GM06990 (cell line): Measurements from ENCODE around the gene VIT.

Experiments
- DNase-seq: peaks from one replicate; pipeline ENCODE4 v3.0.0-alpha.2; 2011; ENCODE audit not compliant: insufficient read length; ENCODE audit errors: extremely low read depth
- H3K27me3 ChIP-seq: replicated peaks from 2 replicates; pipeline ENCODE4 v1.6.0; 2011; ENCODE audit warnings: low read length; ENCODE audit not compliant: control insufficient read depth, insufficient read depth
- H3K36me3 ChIP-seq: 2 replicates; pipeline ENCODE4 v1.5.1; 2011; ENCODE audit warnings: low read length; ENCODE audit not compliant: control insufficient read depth, insufficient read depth
- H3K4me3 ChIP-seq: replicated peaks from 2 replicates; pipeline ENCODE4 v1.5.1; 2011; ENCODE audit warnings: low read depth, mild to moderate bottlenecking, control low read depth, low read length
- TF ChIP-seq, protein P1 (sequence below): IDR thresholded peaks from 2 replicates; pipeline ENCODE4 v1.5.1; 2011; ENCODE audit warnings: low read length, control low read depth, mild to moderate bottlenecking, inconsistent platforms; ENCODE audit not compliant: insufficient read depth, poor library complexity, severe bottlenecking

Gene VIT

DNA sequence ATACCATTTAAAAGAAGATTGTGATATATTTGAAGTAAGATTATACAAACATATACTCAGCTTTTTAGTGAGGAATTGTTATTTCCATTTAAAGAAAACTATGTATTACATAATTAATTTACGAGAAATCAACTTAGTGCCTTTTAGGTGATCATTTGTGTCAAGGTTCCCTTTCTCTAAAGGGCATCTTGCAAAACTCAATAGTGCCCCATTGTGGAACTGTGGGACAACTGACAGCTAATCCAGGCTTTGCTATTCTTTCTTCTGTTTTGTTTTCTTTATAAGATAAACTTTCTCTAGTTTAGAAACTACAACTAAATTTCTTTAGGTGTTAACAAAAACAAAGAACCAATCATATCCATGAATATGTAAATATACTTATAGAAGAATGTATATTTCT is 24.3 kb upstream of the VIT start:
- no peaks in the 10 kb centered on the region for H3K36me3 ChIP-seq
- TF ChIP-seq, protein P1, sequence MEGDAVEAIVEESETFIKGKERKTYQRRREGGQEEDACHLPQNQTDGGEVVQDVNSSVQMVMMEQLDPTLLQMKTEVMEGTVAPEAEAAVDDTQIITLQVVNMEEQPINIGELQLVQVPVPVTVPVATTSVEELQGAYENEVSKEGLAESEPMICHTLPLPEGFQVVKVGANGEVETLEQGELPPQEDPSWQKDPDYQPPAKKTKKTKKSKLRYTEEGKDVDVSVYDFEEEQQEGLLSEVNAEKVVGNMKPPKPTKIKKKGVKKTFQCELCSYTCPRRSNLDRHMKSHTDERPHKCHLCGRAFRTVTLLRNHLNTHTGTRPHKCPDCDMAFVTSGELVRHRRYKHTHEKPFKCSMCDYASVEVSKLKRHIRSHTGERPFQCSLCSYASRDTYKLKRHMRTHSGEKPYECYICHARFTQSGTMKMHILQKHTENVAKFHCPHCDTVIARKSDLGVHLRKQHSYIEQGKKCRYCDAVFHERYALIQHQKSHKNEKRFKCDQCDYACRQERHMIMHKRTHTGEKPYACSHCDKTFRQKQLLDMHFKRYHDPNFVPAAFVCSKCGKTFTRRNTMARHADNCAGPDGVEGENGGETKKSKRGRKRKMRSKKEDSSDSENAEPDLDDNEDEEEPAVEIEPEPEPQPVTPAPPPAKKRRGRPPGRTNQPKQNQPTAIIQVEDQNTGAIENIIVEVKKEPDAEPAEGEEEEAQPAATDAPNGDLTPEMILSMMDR = no peak
- no peaks in the 10 kb centered on the region; the same call in 1 of the 2 replicates for H3K27me3 ChIP-seq
- H3K4me3 ChIP-seq = no peak overlapping the region
- no peak for DNase-seq

DNA sequence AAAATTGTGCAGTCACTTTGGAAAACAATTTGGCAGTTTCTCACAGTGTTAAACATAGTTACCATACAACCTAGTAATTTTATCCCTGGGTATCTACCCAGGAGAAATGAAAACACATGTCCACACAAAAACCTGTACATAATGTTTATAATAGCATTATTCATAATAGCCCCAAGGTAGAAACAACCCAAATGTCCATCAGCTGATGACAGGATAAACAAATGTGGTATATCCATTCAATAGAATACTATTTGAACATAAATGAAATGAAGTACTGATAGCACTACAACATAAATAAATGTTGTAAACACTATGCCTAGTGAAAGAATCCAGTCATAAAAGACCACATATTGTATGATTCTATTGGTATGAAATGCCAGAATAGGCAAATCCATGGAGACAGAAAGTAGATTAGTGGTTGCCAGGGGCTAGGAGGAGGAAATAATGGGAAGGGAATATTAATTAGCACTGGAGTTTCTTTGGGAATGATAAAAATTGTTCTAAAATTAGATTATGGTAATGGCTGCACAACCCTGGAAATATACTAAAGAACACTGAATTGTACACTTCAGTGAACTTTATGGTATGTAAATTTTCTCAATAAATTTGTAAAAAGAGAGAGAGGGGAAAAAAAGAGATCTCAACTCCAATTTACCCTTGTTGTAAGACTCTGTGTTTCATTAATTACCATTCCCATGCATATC is 20.8 kb upstream of the VIT start:
- Histone ChIP-seq H3K27me3 (no peaks in the 10 kb centered on the region; the same call in 1 of the 2 replicates), H3K36me3 (no peaks in the 10 kb centered on the region), H3K4me3 (no peak overlapping the region)
- no peak for DNase-seq
- TF ChIP-seq, protein P1 = no peak

DNA sequence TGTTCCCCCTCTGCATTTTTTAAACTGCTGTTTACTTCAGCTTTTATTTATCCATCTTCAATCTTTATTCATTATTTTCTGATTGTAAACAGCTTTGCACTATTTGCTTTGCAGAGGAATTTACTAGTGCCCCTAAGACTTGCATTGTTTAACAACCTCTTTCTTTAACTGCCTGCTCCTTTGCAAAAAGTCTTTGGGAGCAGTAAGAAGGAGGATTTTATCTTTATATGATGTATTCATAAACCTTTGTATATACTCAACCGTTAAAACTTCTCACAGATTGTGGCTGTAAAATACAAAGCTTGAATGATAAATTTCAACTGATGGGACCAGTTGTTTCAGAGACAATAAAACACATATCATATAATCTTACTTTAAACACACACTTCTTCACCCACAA is 20.1 kb upstream of the VIT start:
- Histone ChIP-seq H3K27me3 (no peaks in the 10 kb centered on the region; the same call in 1 of the 2 replicates), H3K4me3 (no peak overlapping the region), H3K36me3 (no peaks in the 10 kb centered on the region)
- TF ChIP-seq, protein P1 = no peak
- DNase-seq = no peak

DNA sequence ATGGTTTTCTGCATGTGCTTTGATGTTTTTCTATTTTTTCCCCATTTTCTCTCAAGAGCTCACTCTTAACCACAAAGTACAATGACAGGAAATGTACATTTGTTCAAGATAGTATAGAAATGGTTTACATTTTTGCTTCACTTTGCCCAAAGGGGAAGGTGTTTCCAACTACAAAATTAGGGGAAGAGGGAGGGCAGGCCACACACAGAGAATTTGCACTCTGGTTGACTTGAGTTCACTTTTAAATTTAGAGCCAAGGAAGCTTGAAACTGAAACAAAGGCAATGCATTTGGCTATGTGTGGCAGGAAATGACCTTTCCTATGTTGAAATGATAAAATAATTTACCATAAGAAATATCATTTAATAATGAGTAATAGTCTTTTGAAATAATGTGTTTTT is 19.1 kb upstream of the VIT start:
- no peaks in the 10 kb centered on the region; the same call in 1 of the 2 replicates for H3K27me3 ChIP-seq
- DNase-seq = no peak
- no peak overlapping the region for H3K4me3 ChIP-seq
- TF ChIP-seq, protein P1 = no peak
- no peaks in the 10 kb centered on the region for H3K36me3 ChIP-seq

DNA sequence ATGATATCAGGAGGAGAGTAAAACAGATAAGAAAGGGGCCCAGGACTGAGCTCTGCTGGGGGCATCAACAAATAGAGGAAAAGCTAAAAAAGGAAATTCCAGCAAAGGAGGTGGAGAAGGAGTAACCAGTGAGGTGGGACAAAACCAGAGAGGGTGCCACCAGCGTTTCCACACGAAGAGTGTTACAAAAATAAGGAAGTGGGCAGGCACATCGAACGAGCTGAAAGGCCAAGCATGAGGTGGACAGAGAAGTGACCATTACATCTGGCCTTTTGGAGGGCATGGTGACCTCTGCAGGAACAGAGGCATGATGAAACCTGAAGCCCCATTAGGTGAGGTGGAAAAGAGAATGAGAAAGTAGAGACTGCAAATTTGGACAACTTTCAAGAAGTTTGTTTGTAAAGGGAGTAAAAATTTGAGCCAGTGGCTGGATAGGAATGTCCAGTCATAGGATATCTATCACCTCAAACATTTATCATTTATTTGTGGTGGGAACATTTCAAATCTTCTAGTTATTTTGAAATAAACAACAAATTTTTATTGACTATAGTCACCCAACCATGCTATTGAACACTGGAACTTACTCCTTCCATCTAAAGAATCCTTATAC is 18.4 kb upstream of the VIT start:
- Histone ChIP-seq H3K36me3 (no peaks in the 10 kb centered on the region), H3K4me3 (no peak overlapping the region), H3K27me3 (no peaks in the 10 kb centered on the region; the same call in none of the 2 replicates)
- DNase-seq = no peak
- TF ChIP-seq, protein P1 = no peak

DNA sequence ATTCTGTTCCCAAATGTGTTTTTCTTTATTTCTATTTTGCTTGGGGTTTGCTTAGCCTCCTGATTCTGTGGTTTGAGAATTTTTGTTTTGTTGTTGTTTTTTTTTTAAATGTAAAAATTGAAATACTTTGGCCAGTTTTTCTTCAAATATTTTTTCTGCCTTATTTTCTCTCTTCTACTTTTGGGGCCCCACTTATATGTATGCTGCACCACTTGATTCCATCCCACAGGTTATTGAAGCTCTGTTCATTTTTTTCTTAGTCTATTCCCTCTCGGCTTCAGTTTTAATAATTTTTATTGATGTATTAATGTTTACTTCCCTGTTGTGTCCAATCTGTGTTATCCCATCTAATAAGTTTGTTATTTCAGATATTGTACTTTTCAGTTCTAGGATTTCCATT is 17.7 kb upstream of the VIT start:
- no peak overlapping the region for H3K4me3 ChIP-seq
- TF ChIP-seq, protein P1 = no peak

More for the DNA sequence above, 17.7 kb upstream of the VIT start:
- no peaks in the 10 kb centered on the region; the same call in none of the 2 replicates for H3K27me3 ChIP-seq
- no peaks in the 10 kb centered on the region for H3K36me3 ChIP-seq
- DNase-seq = no peak
